Left lung (tissue), 10 donors: ENCODE data around the gene NUDT7. TPM values are rescaled to one million over a fixed set of nuclear protein-coding genes. Genes with fewer than 3 reads are reported as not detected.

Source experiments
- ATAC-seq: fragments of 200-7000 bp; cut with Tn5 transposase; one replicate; pipeline ENCODE4 v1.9.1; 2020; ENCODE audit warnings: moderate library complexity
- DNase-seq, 4 donors: peaks; one replicate each; pipeline ENCODE4 v3.0.0-alpha.2; 2013 to 2020
- H3K27ac ChIP-seq, 2 donors: fragments of 200-600 bp; sonication (generic) in 1 of 2; one replicate each; pipeline versions ENCODE4 v1.5.0 to v1.8.0; 2020 to 2021
- H3K27me3 ChIP-seq, 2 donors: fragments of 200-600 bp; sonication (generic) in 1 of 2; one replicate each; pipeline versions ENCODE4 v1.5.0 to v1.8.0; 2020 to 2021
- H3K36me3 ChIP-seq, 2 donors: fragments of 200-600 bp; sonication (generic) in 1 of 2; one replicate each; pipeline versions ENCODE4 v1.5.0 to v1.8.0; 2020 to 2021
- H3K4me1 ChIP-seq, 2 donors: fragments of 200-600 bp; one replicate each; pipeline ENCODE4 v1.8.0; 2021
- H3K4me3 ChIP-seq, 2 donors: fragments of 200-600 bp; sonication (generic) in 1 of 2; one replicate each; pipeline versions ENCODE4 v1.5.0 to v1.8.0; 2020 to 2021; ENCODE audit warnings: mild to moderate bottlenecking in 1 of 2
- H3K9me3 ChIP-seq, 2 donors: fragments of 200-600 bp; sonication (generic) in 1 of 2; one replicate each; pipeline versions ENCODE4 v1.5.0 to v1.8.0; 2020 to 2021
- CTCF ChIP-seq, 2 donors: fragments of 200-600 bp; sonication (generic) in 1 of 2; IDR thresholded peaks; one replicate each; pipeline versions ENCODE4 v1.5.0 to v1.8.0; 2021; ENCODE audit warnings: antibody characterized with exemption in 2 of 2
- intact Hi-C, 2 donors: fragments of 100-400 bp; cut with DNase I; formaldehyde crosslinking; loops; one replicate each; pipeline versions ENCODE4 v1.11.2 to v1.14.2; 2022
- polyA plus RNA-seq, 6 donors: library from polyadenylated mRNA; unstranded; fragments of 120-200 nt; gene quantifications; one replicate each; pipeline ENCODE4 v1.2.1, GENCODE V29; 2013; ENCODE audit not compliant: insufficient read length in 6 of 6
- total RNA-seq, 2 donors: library from RNA; stranded (reverse); fragmentation: NEBNext Ultra II Directional; extraction: Animal tissue kit (Norgen Biotek cat#: 25700); gene quantifications; one replicate each; pipeline ENCODE4 v1.2.1, GENCODE V29; 2021
- donor health status: DM: no; HTN: yes; CAD: no.
- donor health status: DM: no; HTN: no; CAD: no.

NUDT7 gene
- total and polyA plus RNA-seq, 8 donors, result 6.4 to 14.0 (median 11.4) TPM

GRCh38 chr16:77696149-77696548 is 26.2 kb upstream of the NUDT7 start:
- TF ChIP-seq CTCF (IDR thresholded peaks at IDR 0.05), result no peak
- no peak overlapping the region for H3K27ac ChIP-seq
- ATAC-seq (no peak), DNase-seq (peak in 1 of 4 donors; percentile 33)
- peaks cover 0 to 5% of the 10 kb centered on the region in 2 donors for H3K27me3 ChIP-seq
- intact Hi-C loops, result no loop called here
- no peak overlapping the region for H3K4me3 ChIP-seq
- H3K4me1 ChIP-seq, result no peaks in the 10 kb centered on the region
- H3K9me3 ChIP-seq, result no peaks in the 10 kb centered on the region
- H3K36me3 ChIP-seq, result no peaks in the 10 kb centered on the region

GRCh38 chr16:77700846-77701245 is 21.5 kb upstream of the NUDT7 start:
- Histone ChIP-seq H3K27ac (no peak overlapping the region), H3K9me3 (peaks cover 0 to 6% of the 10 kb centered on the region in 2 donors), H3K4me1 (no peaks in the 10 kb centered on the region), H3K4me3 (no peak overlapping the region), H3K27me3 (no peaks in the 10 kb centered on the region), H3K36me3 (no peaks in the 10 kb centered on the region)
- TF ChIP-seq CTCF (IDR thresholded peaks at IDR 0.05), result no peak
- DNase-seq (no peak), ATAC-seq (no peak)
- intact Hi-C loops, result no loop called here

- no peak overlapping the region for H3K27ac ChIP-seq
- ATAC-seq (no peak), DNase-seq (no peak)
- no peaks in the 10 kb centered on the region for H3K27me3 ChIP-seq
- peaks cover 0 to 6% of the 10 kb centered on the region in 2 donors for H3K9me3 ChIP-seq
- no peaks in the 10 kb centered on the region for H3K36me3 ChIP-seq
- no peak overlapping the region for H3K4me3 ChIP-seq
- intact Hi-C loops, result no loop called here
- H3K4me1 ChIP-seq, result no peaks in the 10 kb centered on the region
- TF ChIP-seq CTCF (IDR thresholded peaks at IDR 0.05), result no peak
These were observed 17.0 kb upstream of the NUDT7 start for GRCh38 chr16:77705351-77705750.

GRCh38 chr16:77711179-77711578 is 11.1 kb upstream of the NUDT7 start:
- Histone ChIP-seq H3K9me3 (peaks cover 0 to 7% of the 10 kb centered on the region in 2 donors), H3K27ac (no peak overlapping the region), H3K27me3 (no peaks in the 10 kb centered on the region), H3K4me3 (no peak overlapping the region), H3K36me3 (no peaks in the 10 kb centered on the region), H3K4me1 (no peaks in the 10 kb centered on the region)
- DNase-seq, result no peak
- ATAC-seq, result no peak
- intact Hi-C loops, result no loop called here
- TF ChIP-seq CTCF (IDR thresholded peaks at IDR 0.05), result no peak

- intact Hi-C loops, result no loop called here
- Histone ChIP-seq H3K9me3 (peaks cover 0 to 7% of the 10 kb centered on the region in 2 donors), H3K4me3 (no peak overlapping the region), H3K36me3 (no peaks in the 10 kb centered on the region), H3K27ac (no peak overlapping the region), H3K27me3 (no peaks in the 10 kb centered on the region), H3K4me1 (no peaks in the 10 kb centered on the region)
- DNase-seq, result peak in 1 of 4 donors; percentile 7
- peak; percentile 70 for ATAC-seq
- no peak for TF ChIP-seq CTCF (IDR thresholded peaks at IDR 0.05)
These were observed 10.5 kb upstream of the NUDT7 start for GRCh38 chr16:77711775-77712174.
